GM21447 (cell line): Measurements from ENCODE around the gene PTGES3.

Experiments
- ATAC-seq: cut with Tn5 transposase; IDR thresholded peaks from one replicate; pipeline ENCODE4 v1.9.1; 2021; ENCODE audit not compliant: unreplicated experiment

The PTGES3 gene

DNA sequence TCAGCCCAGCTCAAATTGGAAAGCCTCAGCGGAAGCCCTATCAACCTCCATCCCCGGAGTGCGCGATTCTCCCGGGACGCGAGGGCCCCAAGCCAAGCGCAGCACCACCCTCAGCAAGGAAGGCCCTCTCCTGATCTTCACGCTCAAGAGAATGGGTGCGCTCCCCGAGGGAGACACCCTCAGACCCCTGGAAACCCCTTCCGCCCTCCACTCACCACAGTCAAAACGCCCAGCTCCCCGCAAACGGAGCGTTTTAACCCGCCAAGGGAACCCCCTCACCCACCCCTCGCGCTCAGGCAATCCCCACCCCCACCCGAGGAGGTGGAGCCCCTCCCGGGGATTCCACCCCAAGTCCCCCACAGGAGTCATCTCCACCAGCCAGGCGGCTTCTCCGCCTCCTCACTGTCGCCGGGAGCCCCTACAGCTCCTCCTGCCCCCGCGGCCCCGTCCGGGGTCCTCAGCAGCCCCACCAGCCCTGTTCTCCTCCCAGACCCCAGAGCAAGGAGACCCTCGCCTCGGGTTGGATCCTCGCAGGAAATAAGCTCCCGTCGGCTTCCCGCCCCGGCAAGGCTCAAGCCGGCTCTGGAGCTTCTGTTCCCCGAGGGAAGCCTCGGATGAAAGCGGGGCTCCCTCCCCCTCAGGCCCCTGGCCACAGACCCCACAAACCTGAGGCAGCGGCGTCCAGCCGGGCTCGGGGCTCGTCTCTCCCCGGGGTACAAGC is 58.5 kb downstream of the PTGES3 start:
- ATAC-seq = no peak

DNA sequence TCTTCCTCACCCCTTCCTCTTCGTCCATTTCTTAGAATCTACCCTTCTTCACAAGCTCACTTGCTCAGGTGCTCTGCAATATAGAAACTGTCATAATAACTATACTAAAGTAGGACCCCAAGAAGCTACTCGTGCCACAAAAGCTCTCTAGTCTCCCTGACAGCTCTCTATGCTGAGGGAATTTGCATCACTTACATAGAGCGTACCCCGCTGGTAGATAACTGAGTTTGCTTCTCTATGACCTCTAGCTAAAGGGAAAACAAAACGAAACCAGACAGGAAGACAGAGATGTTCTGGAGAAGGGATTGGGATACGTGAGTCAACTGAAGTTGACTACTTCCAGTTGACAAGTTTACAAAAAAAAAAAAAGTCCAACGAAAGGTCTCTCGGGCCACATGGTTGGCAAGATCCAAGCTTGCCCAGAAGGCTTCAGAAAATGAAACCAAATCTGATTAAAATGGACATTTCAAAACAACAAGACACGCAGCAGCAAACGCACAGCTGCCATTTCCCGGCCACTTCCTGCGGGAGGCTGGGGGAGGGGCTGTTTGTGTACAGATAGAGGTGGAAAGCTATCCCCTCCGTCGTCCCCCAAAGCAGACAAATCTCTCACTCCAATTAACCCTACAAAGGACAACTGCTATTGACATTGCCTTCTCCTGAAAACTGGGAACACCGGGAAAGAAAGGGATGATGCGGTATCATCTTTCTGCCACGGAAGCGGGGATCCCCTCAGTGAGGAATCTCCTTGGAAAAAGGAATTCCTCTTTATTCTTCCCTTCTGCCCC is 59.2 kb downstream of the PTGES3 start:
- no peak for ATAC-seq

DNA sequence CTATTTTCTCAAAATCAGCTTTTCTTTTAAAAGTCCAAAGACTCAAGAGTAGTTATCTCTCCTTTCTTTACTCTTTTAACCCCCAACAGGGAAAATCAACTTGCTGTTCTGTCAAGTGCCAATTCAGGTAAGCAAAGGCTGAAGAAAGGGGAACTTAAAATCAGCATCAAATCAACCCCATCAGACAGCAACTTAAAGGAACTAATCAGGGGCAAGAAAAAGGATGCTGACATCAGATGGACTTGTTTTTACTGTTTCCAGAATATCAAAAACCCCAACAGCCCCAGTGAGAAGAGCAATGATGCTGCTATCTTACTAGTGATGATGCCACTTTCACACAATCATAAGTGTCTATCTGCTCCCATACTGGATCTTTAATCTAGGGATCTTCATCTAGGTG is 61.4 kb downstream of the PTGES3 start:
- ATAC-seq = no peak

DNA sequence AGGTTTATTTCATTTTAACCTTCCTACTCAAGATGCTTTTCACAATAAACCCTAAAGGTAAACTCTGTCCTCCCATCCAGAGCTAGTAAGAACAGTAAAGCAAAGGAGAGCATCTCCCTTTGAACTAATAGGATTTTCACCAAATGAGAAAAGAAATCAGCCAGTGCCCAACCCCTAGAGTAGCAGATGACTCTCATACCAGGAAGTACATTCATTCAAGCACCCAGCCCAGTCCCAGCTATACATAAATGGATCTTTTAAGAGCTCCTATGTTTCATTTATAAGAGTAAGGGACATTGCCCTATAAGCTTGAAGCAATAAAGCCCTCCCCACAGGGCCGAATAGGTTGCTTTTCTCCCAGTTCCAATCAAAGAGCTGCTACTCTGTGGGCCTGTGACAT is 65.5 kb downstream of the PTGES3 start:
- no peak for ATAC-seq

DNA sequence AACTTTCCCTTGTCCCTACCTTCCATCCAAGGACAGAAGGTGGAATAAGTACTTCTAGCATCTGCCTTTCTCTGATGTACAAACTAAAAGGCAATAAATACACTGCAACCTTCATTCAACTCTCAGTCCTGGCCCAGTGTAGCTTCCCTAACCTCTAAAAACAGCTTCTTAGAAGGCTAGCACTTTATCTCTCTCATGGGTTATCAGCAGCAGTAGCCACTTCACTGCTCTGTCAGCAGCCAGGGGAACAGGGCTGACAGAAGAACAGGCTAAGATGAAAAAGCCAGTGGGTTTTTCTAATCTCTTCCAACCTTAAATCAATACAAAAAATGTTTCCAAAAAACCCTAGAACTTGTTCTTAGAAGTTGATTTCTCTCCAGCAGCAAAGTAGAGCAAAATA is 71.2 kb downstream of the PTGES3 start:
- ATAC-seq = no peak

DNA sequence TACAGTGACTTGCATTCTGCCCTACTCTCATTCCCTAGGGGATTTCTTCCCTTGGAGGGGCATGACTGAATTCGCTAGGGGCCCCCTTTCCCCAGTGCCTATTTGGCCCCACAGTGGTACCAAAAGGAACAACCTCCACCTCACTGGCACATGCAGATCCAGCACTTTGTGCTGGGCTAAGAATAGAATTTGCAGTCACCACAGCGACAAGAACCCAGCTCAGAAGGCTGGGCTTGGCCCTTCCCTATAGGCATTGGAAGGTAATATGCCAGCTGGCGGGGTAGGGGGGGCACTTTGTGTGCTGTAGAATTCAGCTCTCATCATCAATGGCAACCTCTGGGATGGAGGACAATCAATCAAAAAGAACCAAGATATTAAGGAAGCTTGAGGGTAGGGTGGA is 71.8 kb downstream of the PTGES3 start:
- ATAC-seq = no peak

DNA sequence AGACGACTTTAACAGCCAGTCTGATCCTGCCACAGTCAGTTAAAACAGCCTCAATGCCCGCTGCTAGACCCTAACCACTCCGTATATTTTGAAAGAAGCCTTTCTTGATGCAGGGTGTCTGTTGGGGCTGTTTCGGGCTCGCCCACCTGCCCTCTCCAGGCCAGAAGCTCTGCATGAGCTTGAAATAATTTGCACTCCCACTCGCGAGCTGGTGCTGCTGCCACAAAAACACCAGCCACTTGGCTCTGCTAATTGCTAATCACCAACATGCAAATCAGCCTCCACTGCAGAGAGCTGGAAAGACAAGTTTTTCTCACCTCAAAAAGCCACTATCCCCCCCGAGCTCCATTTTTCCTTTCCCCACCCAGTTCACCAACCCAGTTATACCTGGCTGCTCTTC is 73.5 kb downstream of the PTGES3 start:
- ATAC-seq = no peak
